GM12865 (cell line): ENCODE results near the gene PLA2G10.
"Not testable (repeated sequence)": the region's sequence is repeated elsewhere in the genome, so short reads cannot be mapped to it uniquely, and the experiment has no call there.

Experiments used
- DNase-seq: peaks from one replicate; pipeline ENCODE4 v3.0.0; 2010; ENCODE audit warnings: low read depth
- H3K4me3 ChIP-seq: 2 replicates; pipeline ENCODE4 v1.5.1; 2011; ENCODE audit warnings: mild to moderate bottlenecking, low read depth, low read length, control low read depth
- TF ChIP-seq, protein P1 (sequence below): IDR thresholded peaks from 2 replicates; pipeline ENCODE4 v1.5.1; 2011; ENCODE audit warnings: low read length, control low read depth, low read depth, inconsistent platforms; ENCODE audit not compliant: insufficient read depth; ENCODE audit errors: missing control alignments

The PLA2G10 gene, protein sequence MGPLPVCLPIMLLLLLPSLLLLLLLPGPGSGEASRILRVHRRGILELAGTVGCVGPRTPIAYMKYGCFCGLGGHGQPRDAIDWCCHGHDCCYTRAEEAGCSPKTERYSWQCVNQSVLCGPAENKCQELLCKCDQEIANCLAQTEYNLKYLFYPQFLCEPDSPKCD

DNA sequence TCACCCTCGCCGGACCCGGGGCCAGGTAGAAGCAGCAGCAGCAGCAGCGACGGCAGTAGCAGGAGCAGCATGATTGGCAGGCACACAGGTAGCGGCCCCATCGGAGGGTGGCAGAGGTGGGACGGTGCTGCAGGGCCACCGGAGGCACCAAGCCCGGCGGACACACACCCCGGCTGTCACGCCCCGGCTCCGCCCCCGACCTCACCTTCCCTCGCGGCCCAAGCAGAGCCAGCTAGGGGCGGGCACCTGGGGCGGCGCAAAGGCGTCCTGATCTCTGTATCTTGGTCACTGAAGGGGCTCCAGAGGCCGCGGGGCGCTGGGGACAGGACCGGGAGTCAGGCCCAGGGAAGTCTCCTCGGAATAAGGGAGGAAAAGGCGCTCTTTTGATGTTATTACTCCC is at the start of gene PLA2G10:
TSS of gene PLA2G10 (minus strand) at position 180 of the 400 bp plus-strand sequence. CDS start at position 101, 79 bp downstream.
- not testable (repeated sequence) for DNase-seq, H3K4me3 ChIP-seq

DNA sequence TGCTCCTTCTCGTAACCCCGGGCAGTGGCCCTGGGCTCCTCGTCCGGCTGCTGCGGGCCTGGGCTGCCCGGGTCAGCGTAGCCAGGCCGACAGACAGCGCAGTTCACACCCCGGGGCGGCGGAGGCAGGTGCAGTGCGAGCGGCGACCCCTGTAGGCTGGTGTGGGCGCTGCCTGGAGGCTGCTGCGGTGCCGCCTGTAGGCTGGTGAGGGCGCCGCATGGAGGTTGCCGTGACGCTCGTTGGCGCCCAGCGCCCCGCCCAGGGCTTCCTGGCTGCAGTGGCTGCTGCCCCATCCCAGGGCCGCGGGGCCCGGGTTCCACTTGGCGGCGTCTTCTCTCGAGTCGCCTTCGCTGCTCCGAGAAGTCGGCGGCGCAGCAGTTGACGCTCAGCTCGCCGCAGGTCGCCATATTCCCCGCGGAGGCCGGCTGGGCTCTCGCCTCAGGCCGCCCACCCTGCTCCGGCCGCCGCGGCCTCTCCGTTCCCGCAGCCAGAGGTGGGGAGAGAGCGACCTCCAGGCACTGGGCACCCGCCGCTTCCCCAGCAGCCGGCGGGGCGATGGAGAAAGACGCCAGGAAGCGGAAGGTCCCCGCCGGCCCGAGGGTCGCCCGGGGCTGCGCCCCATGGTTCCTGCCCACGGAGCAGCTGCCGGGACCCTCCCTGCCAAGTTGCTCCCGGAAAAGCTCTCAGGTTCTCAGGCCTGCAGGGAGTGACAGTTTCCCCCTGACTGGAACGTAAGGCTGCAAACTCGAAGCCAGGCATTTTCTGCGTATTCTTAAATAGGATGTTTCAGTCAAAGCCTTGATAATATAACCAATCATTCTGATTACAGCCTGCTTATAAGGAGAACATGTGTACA is 48.4 kb upstream of the PLA2G10 start, which contains the start of gene NPIPA2:
TSS of gene NPIPA2 (plus strand) at position 261 of the 856 bp plus-strand sequence. CDS start 5,533 bp downstream, outside the sequence.
- H3K4me3 ChIP-seq, result not testable (repeated sequence)

DNA sequence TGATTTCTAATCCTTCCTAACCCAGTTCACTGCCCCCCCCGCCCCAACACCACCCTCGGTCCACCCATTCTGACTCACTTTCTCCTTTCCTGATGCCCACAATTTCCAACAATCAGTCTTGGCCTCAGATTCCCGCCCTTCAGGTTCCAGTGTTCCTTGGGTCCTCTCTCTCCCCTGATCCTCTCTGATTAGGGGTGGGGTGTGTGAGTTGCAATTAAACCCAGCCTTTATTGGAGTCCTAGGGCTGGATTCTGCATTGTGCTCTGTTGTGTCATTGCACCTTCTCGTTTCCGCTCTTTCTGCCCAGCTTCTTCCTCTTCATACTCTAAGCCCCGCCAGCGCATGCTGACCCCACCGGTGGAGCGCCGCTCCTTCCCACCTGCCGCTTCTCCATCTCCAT is 47.7 kb upstream of the PLA2G10 start:
- not testable (repeated sequence) for H3K4me3 ChIP-seq, DNase-seq

More for the DNA sequence above, 48.4 kb upstream of the PLA2G10 start, which contains the start of gene NPIPA2:
- DNase-seq, result not testable (repeated sequence)

DNA sequence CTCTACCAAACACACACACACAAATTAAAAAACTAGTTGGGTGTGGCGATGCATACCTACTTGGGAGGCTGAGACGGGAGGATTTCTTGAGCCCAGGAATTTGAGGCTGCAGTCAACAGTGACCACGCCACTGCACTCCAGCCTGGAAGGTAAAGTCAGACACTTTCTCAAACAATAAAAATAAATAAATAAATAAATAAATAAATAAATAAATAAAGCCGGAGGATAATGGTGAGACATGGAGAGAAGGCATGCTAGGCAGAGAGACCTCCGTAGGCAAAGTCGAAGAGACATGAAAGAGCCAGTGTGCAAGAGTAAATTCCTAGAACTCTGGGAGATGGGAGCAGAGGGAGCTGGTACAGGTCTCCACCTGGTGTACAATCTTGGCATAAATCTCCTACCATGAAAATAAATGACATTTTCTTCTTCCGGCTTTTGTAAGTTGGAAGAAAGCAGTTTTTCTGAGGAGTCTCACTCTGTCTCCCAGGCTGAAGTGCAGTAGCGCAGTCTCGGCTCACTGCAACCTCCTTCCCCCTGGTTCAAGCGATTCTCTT is 46.8 kb upstream of the PLA2G10 start:
- DNase-seq, H3K4me3 ChIP-seq: not testable (repeated sequence)

DNA sequence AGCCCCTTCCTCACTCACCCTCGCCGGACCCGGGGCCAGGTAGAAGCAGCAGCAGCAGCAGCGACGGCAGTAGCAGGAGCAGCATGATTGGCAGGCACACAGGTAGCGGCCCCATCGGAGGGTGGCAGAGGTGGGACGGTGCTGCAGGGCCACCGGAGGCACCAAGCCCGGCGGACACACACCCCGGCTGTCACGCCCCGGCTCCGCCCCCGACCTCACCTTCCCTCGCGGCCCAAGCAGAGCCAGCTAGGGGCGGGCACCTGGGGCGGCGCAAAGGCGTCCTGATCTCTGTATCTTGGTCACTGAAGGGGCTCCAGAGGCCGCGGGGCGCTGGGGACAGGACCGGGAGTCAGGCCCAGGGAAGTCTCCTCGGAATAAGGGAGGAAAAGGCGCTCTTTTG is 39.1 kb upstream of the PLA2G10 start:
- not testable (repeated sequence) for H3K4me3 ChIP-seq, DNase-seq

DNA sequence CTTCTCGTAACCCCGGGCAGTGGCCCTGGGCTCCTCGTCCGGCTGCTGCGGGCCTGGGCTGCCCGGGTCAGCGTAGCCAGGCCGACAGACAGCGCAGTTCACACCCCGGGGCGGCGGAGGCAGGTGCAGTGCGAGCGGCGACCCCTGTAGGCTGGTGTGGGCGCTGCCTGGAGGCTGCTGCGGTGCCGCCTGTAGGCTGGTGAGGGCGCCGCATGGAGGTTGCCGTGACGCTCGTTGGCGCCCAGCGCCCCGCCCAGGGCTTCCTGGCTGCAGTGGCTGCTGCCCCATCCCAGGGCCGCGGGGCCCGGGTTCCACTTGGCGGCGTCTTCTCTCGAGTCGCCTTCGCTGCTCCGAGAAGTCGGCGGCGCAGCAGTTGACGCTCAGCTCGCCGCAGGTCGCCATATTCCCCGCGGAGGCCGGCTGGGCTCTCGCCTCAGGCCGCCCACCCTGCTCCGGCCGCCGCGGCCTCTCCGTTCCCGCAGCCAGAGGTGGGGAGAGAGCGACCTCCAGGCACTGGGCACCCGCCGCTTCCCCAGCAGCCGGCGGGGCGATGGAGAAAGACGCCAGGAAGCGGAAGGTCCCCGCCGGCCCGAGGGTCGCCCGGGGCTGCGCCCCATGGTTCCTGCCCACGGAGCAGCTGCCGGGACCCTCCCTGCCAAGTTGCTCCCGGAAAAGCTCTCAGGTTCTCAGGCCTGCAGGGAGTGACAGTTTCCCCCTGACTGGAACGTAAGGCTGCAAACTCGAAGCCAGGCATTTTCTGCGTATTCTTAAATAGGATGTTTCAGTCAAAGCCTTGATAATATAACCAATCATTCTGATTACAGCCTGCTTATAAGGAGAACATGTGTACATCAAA is 9.3 kb upstream of the PLA2G10 start, which contains the start of gene NPIPA3:
TSS of gene NPIPA3 (plus strand) at position 256 of the 856 bp plus-strand sequence. CDS start 5,533 bp downstream, outside the sequence.
- DNase-seq, H3K4me3 ChIP-seq: not testable (repeated sequence)

DNA sequence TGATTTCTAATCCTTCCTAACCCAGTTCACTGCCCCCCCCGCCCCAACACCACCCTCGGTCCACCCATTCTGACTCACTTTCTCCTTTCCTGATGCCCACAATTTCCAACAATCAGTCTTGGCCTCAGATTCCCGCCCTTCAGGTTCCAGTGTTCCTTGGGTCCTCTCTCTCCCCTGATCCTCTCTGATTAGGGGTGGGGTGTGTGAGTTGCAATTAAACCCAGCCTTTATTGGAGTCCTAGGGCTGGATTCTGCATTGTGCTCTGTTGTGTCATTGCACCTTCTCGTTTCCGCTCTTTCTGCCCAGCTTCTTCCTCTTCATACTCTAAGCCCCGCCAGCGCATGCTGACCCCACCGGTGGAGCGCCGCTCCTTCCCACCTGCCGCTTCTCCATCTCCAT is 8.6 kb upstream of the PLA2G10 start:
- DNase-seq, H3K4me3 ChIP-seq: not testable (repeated sequence)

DNA sequence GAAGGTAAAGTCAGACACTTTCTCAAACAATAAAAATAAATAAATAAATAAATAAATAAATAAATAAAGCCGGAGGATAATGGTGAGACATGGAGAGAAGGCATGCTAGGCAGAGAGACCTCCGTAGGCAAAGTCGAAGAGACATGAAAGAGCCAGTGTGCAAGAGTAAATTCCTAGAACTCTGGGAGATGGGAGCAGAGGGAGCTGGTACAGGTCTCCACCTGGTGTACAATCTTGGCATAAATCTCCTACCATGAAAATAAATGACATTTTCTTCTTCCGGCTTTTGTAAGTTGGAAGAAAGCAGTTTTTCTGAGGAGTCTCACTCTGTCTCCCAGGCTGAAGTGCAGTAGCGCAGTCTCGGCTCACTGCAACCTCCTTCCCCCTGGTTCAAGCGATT is 7.8 kb upstream of the PLA2G10 start:
- DNase-seq, H3K4me3 ChIP-seq: not testable (repeated sequence)

DNA sequence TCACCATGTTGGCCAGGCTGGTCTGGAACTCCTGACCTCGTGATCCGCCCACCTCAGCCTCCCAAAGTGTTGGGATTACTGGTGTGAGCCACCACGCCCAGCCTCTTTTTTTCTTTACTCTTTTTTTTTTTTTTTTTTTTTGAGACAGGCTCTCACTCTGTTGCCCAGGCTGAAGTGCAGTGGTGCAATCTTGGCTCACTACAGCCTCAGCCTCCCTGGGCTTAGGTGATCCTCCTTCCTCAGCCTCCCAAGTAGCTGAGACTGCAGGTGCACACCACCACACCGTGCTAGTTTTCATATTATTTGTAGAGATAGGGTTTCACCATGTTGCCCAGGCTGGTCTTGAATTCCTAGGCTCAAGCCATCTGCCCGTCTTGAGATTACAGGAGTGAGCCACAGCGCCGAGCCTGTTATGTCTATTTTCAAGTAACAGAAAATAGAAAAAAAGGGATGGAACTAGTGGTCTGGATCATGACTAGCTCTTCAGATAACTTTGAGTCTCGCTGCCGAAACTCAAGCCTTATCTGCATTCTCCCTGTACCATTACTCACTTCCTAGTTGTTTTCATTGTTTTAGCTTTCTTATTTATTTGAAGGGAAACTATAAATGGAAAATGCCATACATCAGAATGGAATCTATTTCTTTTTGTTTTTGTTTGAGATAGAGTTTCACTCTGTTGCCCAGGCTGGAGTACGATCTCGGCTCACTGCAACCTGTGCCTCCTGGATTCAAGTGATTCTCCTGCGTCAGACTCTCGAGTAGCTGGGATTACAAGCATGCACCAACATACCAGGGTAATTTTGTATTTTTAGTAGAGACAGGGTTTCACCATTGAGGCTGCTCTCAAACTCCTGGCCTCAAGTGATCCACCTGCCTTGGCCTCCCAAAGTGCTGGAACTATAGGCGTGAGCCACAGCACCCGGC is 8.0 kb downstream of the PLA2G10 start:
- DNase-seq, H3K4me3 ChIP-seq: not testable (repeated sequence)

DNA sequence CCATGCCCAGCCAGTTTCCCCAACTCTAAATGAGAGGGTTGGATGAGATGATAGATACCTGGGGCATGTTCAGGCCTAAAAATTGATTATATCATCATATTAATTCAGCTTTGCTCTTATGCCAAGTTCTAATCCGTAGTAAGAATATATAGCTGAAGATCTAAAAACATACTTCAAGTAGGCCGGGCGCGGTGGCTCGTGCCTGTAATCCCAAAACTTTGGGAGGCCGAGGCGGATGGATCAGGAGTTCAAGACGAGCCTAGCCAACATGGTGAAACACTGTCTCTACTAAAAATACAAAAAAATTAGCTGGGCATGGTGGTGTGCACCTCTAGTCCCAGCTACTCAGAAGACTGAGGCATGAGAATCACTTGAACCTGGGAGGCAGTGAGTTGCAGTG is 12.0 kb downstream of the PLA2G10 start:
- TF ChIP-seq, protein P1, sequence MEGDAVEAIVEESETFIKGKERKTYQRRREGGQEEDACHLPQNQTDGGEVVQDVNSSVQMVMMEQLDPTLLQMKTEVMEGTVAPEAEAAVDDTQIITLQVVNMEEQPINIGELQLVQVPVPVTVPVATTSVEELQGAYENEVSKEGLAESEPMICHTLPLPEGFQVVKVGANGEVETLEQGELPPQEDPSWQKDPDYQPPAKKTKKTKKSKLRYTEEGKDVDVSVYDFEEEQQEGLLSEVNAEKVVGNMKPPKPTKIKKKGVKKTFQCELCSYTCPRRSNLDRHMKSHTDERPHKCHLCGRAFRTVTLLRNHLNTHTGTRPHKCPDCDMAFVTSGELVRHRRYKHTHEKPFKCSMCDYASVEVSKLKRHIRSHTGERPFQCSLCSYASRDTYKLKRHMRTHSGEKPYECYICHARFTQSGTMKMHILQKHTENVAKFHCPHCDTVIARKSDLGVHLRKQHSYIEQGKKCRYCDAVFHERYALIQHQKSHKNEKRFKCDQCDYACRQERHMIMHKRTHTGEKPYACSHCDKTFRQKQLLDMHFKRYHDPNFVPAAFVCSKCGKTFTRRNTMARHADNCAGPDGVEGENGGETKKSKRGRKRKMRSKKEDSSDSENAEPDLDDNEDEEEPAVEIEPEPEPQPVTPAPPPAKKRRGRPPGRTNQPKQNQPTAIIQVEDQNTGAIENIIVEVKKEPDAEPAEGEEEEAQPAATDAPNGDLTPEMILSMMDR, result no peak
- H3K4me3 ChIP-seq, result no peak overlapping the region
- DNase-seq, result no peak

DNA sequence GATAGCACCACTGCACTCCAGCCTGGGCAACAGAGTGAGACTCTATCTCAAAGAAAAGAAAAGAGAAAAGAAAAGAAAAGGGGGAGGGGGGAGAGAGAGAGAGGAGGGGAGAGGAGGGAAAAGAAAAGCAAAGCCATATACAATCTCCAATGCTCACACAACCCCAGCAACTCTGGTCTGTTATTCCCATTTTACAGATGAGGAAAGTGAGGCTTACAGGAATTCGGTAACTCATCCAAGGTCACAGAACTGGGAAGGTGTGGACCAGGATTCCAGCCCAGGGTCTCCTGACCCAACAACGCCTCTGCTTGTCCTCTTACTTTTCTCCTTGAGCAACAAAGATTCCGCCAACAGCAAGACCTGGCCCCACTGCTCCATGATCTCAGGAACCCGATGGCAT is 13.0 kb downstream of the PLA2G10 start:
- TF ChIP-seq, protein P1, result no peak
- no peak overlapping the region for H3K4me3 ChIP-seq
- no peak for DNase-seq

DNA sequence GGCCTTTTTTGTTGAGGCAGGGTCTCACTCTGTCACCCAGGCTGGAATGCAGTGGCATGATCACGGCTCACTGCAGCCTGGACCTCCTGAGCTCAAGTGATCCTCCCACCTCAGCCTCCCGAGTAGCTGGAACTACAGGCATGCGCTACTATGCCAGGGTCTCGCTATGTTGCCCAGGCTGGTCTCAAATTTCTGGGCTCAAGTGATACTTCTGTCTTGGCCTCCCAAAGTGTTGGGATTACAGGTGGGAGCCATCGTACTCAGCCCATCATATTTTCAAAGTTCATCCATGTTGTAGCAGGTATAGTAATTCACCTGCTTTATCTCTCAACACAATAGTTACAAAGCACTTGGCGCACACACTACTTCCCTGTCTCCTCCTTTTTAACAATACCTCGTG is 13.7 kb downstream of the PLA2G10 start:
- H3K4me3 ChIP-seq, DNase-seq: not testable (repeated sequence)
